ENCODE measurements around the gene VWA5A.

The VWA5A gene

GRCh38 chr11:124172599-124172998, 57.3 kb downstream of the VWA5A start:
- DNase-seq (ENCODE audit: low read depth), result no peak
- no peak for TF ChIP-seq POLR2A (IDR thresholded peaks at IDR 0.05; ENCODE audit: extremely low read depth, insufficient read length)

GRCh38 chr11:124174001-124174583, 58.8 kb downstream of the VWA5A start:
- DNase-seq (ENCODE audit: low read depth), result peak; percentile 23
- no peak for TF ChIP-seq CTCF (IDR thresholded peaks at IDR 0.05; ENCODE audit: low read depth, low read length)
- no peak for TF ChIP-seq MAX (IDR thresholded peaks at IDR 0.05; ENCODE audit: low read depth, low read length)
- TF ChIP-seq POLR2A (IDR thresholded peaks at IDR 0.05; ENCODE audit: extremely low read depth, insufficient read length), result no peak
- no peak for TF ChIP-seq MYC (IDR thresholded peaks at IDR 0.05; ENCODE audit: low read depth, low read length)

More at GRCh38 chr11:124172599-124172998, 57.3 kb downstream of the VWA5A start:
- no peak overlapping the region for H3K4me3 ChIP-seq (ENCODE audit: low read depth, low read length)

GRCh38 chr11:124176925-124177715, 61.9 kb downstream of the VWA5A start:
- DNase-seq (ENCODE audit: low read depth), result no peak
- no peak overlapping the region for H3K4me3 ChIP-seq (ENCODE audit: low read depth, low read length)
- TF ChIP-seq MAX (IDR thresholded peaks at IDR 0.05; ENCODE audit: low read depth, low read length) (no peak), CTCF (IDR thresholded peaks at IDR 0.05; ENCODE audit: low read depth, low read length) (no peak), MYC (IDR thresholded peaks at IDR 0.05; ENCODE audit: low read depth, low read length) (no peak), POLR2A (IDR thresholded peaks at IDR 0.05; ENCODE audit: extremely low read depth, insufficient read length) (no peak)

More at GRCh38 chr11:124174001-124174583, 58.8 kb downstream of the VWA5A start:
- no peak overlapping the region for H3K4me3 ChIP-seq (ENCODE audit: low read depth, low read length)

GRCh38 chr11:124179310-124179709, 64.1 kb downstream of the VWA5A start:
- H3K4me3 ChIP-seq (ENCODE audit: low read depth, low read length), result no peak overlapping the region
- no peak for DNase-seq (ENCODE audit: low read depth)
- TF ChIP-seq POLR2A (IDR thresholded peaks at IDR 0.05; ENCODE audit: extremely low read depth, insufficient read length), result no peak
- TF ChIP-seq CTCF (IDR thresholded peaks at IDR 0.05; ENCODE audit: low read depth, low read length), result no peak
- TF ChIP-seq MYC (IDR thresholded peaks at IDR 0.05; ENCODE audit: low read depth, low read length), result no peak
- TF ChIP-seq MAX (IDR thresholded peaks at IDR 0.05; ENCODE audit: low read depth, low read length), result no peak; the same call in 1 of the 2 replicates

GRCh38 chr11:124183068-124183467, 67.8 kb downstream of the VWA5A start, which contains the start of gene OR10D3:
Gene OR10D3, plus strand, starts transcription at chr11:124183345. Its CDS starts 1,925 bp downstream, at chr11:124185270.
- no peak for DNase-seq (ENCODE audit: low read depth)
- H3K4me3 ChIP-seq (ENCODE audit: low read depth, low read length), result no peak within 1 kb of the TSS
- TF ChIP-seq MAX (IDR thresholded peaks at IDR 0.05; ENCODE audit: low read depth, low read length) (no peak), MYC (IDR thresholded peaks at IDR 0.05; ENCODE audit: low read depth, low read length) (no peak), CTCF (IDR thresholded peaks at IDR 0.05; ENCODE audit: low read depth, low read length) (no peak), POLR2A (IDR thresholded peaks at IDR 0.05; ENCODE audit: extremely low read depth, insufficient read length) (no peak)
